ENCODE measurements around the gene SLC4A2. TPM values are rescaled to one million over a fixed set of nuclear protein-coding genes. Genes with fewer than 3 reads are reported as not detected.

The SLC4A2 gene
- total RNA-seq (2022) (249 and 255 TPM in 2 replicates), Bru-seq, nascent RNA (percentile 67 among the genes with signal in this experiment), BruChase-seq, experiment 1, labeled RNA remaining after a 2-hour chase (percentile 80 among the genes with signal in this experiment), BruChase-seq, experiment 2, labeled RNA remaining after a 6-hour chase (percentile 91 among the genes with signal in this experiment)
- long read RNA-seq, full-length matches to known transcripts, result 103 of 216 reads
- long read RNA-seq, partial matches to known transcripts, result 83 of 216 reads
- long read RNA-seq, other reads (novel, unspliced or antisense), result 30 of 216 reads

DNA sequence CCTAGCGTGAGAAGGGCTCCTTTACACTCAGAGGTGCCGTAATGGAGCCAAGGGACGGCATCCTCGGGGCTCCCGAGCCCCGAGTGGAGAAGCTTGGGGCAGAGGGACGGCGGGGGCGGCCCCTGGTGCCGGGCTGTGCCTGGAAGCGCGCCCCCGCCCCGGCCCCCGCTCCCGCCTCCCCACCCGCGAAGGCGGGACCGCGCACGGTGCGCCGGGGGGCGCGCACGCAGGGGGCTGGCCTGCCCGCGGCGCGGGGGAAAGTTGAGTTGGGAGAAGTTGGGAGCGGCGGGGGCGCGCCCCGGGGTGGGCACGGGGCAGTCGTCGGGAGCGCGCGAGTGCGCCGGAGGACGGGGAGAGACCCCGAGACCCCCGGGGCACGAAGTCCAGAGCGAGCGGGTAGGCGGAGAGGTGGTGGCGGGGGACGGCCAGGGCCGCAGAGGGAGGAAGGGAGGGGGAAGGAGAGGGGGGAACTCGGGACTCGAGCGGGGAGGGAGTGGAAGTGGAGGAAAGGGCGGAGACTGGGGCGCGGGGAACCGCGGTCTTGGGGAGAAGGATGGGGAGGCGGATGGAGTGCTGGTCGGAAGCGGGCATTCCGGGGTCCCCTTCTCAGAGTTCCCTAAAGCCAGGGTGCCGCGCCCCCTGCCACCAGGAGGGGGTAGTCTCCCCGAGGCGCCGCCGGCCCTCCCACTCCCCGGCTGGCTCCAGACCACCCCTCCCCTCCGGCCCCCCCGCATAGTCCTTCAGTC lies at the start of gene SLC4A2:
SLC4A2 (plus strand) TSS at position 223 of the 746 bp plus-strand sequence. CDS start 2,399 bp downstream, outside the sequence.
- intact Hi-C loops (cut with micrococcal nuclease; ENCODE audit: unreplicated experiment), result loop anchor here (2.0 kb wide), 1 partner anchor 51 kb away; no protein-coding TSS in a partner anchor
- CTCF ChIA-PET, result interaction anchor here (1.7 kb wide), 1 partner anchor 31 kb away, joined by 7 read pairs; the partner anchor contains the start of gene ABCB8
- Mint-ChIP-seq H3K36me3 (ENCODE audit: insufficient read depth, unreplicated experiment) (peaks cover 41% of the 10 kb centered on the region), H3K27me3 (ENCODE audit: insufficient read depth, unreplicated experiment) (no peaks in the 10 kb centered on the region), H3K27ac (ENCODE audit: unreplicated experiment) (peak within 1 kb of the TSS; percentile 94), H3K9me3 (ENCODE audit: unreplicated experiment) (no peaks in the 10 kb centered on the region), H3K4me3 (ENCODE audit: unreplicated experiment) (peak within 1 kb of the TSS; percentile 95), H3K4me1 (ENCODE audit: low read depth, unreplicated experiment) (peaks cover 25% of the 10 kb centered on the region)
- Histone ChIP-seq H3K27me3 (replicated peaks; ENCODE audit: control insufficient read depth, insufficient read depth, low read length) (no peaks in the 10 kb centered on the region), H3K9me3 (no peaks in the 10 kb centered on the region), H3K36me3 (ENCODE audit: control insufficient read depth, insufficient read depth, low read length) (no peaks in the 10 kb centered on the region; the same call in 1 of the 2 replicates), H3K4me1 (peaks cover 30% of the 10 kb centered on the region), H3K4me3 (ENCODE audit: low read depth, low read length) (peak within 1 kb of the TSS; percentile 59)
- DNase-seq, result peak; percentile 79 to 91
- POLR2A ChIA-PET, result interaction anchor here (0.6 kb wide), 1 partner anchor 31 kb away, joined by 3 read pairs; the partner anchor contains the start of gene ABCB8
- BruUV-seq (replicated peaks), result no TSS peak
- TF ChIP-seq CTCF (IDR thresholded peaks at IDR 0.05; ENCODE audit: insufficient read depth in 1 of 2, low read depth in 1 of 2, low read length in 1 of 2, severe bottlenecking in 1 of 2, unreplicated experiment in 1 of 2), result peak; percentile 80 to 82

DNA sequence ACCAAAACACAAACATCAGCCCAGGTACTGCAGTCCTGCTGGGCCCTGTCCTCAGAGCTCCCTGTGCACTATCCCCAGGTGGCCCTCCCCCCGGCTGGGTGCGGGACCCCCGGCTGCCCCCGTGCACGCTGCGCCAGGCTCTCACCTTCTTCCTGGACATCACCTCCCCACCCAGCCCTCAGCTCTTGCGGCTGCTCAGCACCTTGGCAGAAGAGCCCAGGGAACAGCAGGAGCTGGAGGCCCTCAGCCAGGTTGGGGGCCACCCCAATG lies 49.4 kb upstream of the SLC4A2 start:
- Mint-ChIP-seq H3K4me1 (ENCODE audit: low read depth, unreplicated experiment) (peaks cover 10% of the 10 kb centered on the region), H3K36me3 (ENCODE audit: insufficient read depth, unreplicated experiment) (no peaks in the 10 kb centered on the region), H3K4me3 (ENCODE audit: unreplicated experiment) (no peak overlapping the region), H3K27me3 (ENCODE audit: insufficient read depth, unreplicated experiment) (no peaks in the 10 kb centered on the region), H3K9me3 (ENCODE audit: unreplicated experiment) (no peaks in the 10 kb centered on the region), H3K27ac (ENCODE audit: unreplicated experiment) (no peak overlapping the region)
- no peak for DNase-seq
- no peaks in the 10 kb centered on the region for H3K36me3 ChIP-seq (ENCODE audit: control insufficient read depth, insufficient read depth, low read length)
- intact Hi-C loops (cut with micrococcal nuclease; ENCODE audit: unreplicated experiment), result loop anchor here (5.0 kb wide), 1 partner anchor 102 kb away; no protein-coding TSS in a partner anchor
- no peaks in the 10 kb centered on the region for H3K9me3 ChIP-seq
- ChIA-PET POLR2A (no interaction called here), CTCF (interaction anchor here (0.6 to 1.6 kb wide), 5 partner anchors 8 to 109 kb away, joined by 3 to 7 read pairs (median 5); no protein-coding TSS in a partner anchor)
- BruUV-seq (replicated peaks), result no TSS peak
- H3K4me1 ChIP-seq, result peaks cover 23% of the 10 kb centered on the region
- no peak for TF ChIP-seq CTCF (IDR thresholded peaks at IDR 0.05; ENCODE audit: insufficient read depth in 1 of 2, low read depth in 1 of 2, low read length in 1 of 2, severe bottlenecking in 1 of 2, unreplicated experiment in 1 of 2)
- no peaks in the 10 kb centered on the region for H3K27me3 ChIP-seq (replicated peaks; ENCODE audit: control insufficient read depth, insufficient read depth, low read length)
- no peak overlapping the region for H3K4me3 ChIP-seq (ENCODE audit: low read depth, low read length)

DNA sequence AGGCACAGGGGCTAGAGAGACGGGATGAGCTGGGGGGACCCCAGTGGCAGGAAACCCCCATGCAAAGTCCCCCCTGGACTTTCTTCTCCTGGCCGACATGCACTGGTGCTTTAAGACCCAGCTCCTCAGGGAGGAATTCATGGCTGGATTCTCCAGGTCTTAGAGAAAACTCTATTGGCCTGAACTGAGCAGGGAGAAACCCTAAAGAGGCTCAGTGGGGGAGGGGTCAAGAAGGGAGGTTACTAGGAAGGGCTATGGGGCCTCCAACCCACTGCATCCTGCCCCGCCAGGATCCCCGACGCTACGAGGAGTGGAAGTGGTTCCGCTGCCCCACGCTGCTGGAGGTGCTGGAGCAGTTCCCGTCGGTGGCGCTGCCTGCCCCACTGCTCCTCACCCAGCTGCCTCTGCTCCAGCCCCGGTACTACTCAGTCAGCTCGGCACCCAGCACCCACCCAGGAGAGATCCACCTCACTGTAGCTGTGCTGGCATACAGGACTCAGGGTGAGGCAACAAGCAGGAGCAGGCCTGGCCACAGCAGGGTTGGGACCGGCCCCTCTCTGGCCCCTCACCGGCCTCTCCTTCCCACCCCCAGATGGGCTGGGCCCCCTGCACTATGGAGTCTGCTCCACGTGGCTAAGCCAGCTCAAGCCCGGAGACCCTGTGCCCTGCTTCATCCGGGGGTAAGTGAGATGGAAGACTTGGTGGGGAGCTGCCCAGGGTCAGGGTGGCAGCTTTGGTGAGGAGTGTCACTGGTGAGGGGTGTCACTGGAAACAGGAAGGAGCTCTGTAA lies 48.9 kb upstream of the SLC4A2 start:
- Histone ChIP-seq H3K4me1 (peaks cover 23% of the 10 kb centered on the region), H3K27me3 (replicated peaks; ENCODE audit: control insufficient read depth, insufficient read depth, low read length) (no peaks in the 10 kb centered on the region), H3K4me3 (ENCODE audit: low read depth, low read length) (no peak overlapping the region), H3K36me3 (ENCODE audit: control insufficient read depth, insufficient read depth, low read length) (no peaks in the 10 kb centered on the region), H3K9me3 (no peaks in the 10 kb centered on the region)
- Mint-ChIP-seq H3K9me3 (ENCODE audit: unreplicated experiment) (no peaks in the 10 kb centered on the region), H3K4me3 (ENCODE audit: unreplicated experiment) (no peak overlapping the region), H3K27ac (ENCODE audit: unreplicated experiment) (peak overlapping the region; percentile 67), H3K36me3 (ENCODE audit: insufficient read depth, unreplicated experiment) (no peaks in the 10 kb centered on the region), H3K27me3 (ENCODE audit: insufficient read depth, unreplicated experiment) (no peaks in the 10 kb centered on the region), H3K4me1 (ENCODE audit: low read depth, unreplicated experiment) (peaks cover 10% of the 10 kb centered on the region)
- BruUV-seq (replicated peaks), result no TSS peak
- intact Hi-C loops (cut with micrococcal nuclease; ENCODE audit: unreplicated experiment), result loop anchor here (5.0 kb wide), 1 partner anchor 102 kb away; no protein-coding TSS in a partner anchor
- ChIA-PET POLR2A (no interaction called here), CTCF (interaction anchor here (1.3 to 1.6 kb wide), 2 partner anchors 8 to 24 kb away, joined by 3 to 7 read pairs; no protein-coding TSS in a partner anchor)
- no peak for TF ChIP-seq CTCF (IDR thresholded peaks at IDR 0.05; ENCODE audit: insufficient read depth in 1 of 2, low read depth in 1 of 2, low read length in 1 of 2, severe bottlenecking in 1 of 2, unreplicated experiment in 1 of 2)
- DNase-seq, result no peak

Measured in Caco-2 (cell line).